Measurements from ENCODE around the gene HSD17B4.
"Not testable (repeated sequence)": the region's sequence is repeated elsewhere in the genome, so short reads cannot be mapped to it uniquely, and the experiment has no call there.

Gene HSD17B4, protein sequence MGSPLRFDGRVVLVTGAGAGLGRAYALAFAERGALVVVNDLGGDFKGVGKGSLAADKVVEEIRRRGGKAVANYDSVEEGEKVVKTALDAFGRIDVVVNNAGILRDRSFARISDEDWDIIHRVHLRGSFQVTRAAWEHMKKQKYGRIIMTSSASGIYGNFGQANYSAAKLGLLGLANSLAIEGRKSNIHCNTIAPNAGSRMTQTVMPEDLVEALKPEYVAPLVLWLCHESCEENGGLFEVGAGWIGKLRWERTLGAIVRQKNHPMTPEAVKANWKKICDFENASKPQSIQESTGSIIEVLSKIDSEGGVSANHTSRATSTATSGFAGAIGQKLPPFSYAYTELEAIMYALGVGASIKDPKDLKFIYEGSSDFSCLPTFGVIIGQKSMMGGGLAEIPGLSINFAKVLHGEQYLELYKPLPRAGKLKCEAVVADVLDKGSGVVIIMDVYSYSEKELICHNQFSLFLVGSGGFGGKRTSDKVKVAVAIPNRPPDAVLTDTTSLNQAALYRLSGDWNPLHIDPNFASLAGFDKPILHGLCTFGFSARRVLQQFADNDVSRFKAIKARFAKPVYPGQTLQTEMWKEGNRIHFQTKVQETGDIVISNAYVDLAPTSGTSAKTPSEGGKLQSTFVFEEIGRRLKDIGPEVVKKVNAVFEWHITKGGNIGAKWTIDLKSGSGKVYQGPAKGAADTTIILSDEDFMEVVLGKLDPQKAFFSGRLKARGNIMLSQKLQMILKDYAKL

DNA sequence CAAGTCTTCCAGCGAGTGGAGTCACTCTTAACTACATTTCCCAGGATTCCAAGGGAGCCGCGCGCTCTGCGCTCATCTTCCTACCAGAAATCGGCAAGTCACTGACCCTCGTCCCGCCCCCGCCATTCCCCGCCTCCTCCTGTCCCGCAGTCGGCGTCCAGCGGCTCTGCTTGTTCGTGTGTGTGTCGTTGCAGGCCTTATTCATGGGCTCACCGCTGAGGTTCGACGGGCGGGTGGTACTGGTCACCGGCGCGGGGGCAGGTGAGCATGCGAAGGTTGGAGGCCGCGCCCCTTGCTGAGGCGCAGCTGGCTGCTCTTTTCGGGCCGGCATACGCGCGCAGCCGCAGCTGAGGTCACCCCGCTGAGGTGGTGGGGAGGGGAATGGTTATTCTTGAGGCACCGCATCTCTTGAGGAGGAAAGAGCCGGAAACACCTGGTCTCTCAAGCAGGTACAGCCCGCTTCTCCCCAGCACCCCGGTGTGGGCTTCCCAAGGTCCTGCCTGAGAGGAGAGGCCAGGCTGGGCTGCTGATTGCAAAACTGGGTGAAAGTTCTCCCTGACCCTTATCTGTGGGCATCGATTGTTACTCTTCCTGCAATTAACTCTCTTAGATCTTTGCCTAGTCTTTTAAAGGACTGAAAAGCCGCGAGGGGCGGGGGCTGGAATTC, at the start of gene HSD17B4:
Gene HSD17B4 (plus strand): TSS at position 125 of the 667 bp plus-strand sequence. CDS start 79 bp downstream, at position 204.
- DNase-seq: peak; percentile 81

- DNase-seq: no peak
Observed at GRCh38 chr5:119402555-119402954, 49.7 kb upstream of the HSD17B4 start.

DNA sequence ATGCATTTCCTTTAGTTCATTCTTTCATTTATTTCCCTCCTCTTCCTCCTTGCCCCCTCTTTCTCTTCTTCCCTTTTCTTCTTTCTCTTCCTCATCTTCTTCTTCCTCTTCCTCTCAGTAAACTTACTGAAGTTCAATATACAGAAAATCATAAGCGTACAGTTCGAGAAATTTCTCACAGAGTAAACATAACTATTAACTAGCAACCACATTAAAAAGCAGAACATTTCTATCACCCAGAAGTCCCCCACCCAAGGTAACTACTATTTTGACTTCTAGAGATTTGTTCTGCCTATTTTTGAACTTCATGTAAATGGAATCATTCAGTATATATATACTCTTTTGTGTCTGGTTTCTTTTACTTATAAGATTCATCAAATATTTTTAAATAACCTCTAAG, 48.3 kb upstream of the HSD17B4 start:
- DNase-seq: no peak

DNA sequence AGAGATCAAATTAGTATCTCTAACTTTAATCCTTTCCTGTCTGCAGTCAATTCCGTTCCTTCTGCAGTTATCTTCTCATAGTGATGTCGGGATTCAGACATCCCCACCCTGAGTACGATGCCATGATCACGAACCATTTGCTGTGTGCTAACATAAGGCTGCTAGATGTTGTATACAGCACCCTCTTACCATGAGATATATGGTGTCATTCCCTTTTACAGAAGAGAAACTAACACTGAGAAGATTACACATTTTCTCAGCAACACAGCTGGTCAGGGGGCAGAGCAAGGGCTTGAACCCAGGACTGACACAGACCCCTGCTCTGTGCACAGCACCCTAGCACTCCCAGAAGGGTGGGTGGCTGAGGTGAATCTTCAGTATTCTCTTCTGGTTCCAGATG, 46.9 kb upstream of the HSD17B4 start:
- DNase-seq: no peak

GRCh38 chr5:119406551-119407110, 45.7 kb upstream of the HSD17B4 start:
- no peak for DNase-seq

DNA sequence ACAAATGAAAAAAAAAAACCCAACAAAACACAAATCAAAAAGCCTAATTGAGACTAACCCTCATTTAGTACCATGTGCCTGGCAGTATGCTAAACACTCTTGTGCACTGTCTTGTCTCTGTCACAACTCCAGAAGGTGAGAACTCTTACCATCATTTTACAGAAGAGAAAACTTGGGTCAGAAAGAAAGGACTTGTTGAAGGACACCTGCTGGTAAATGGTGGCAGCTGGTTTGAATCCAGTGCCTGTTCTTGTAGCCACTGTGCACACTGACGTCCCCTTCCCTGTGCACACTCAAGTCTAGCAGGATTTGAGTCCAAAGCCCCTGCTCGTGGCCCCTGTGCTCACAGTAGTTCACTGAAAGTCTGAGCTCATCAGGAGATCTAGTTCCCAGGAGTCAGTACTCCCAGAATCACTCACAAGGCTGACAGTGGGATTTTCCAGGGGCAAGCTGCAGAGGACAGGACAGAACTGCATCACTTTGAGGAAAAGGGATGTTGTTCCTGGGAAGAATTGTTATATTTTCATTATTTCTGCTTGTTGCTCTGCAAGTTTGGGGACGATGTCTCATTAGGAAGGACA, 43.0 kb upstream of the HSD17B4 start:
- DNase-seq: no peak

DNA sequence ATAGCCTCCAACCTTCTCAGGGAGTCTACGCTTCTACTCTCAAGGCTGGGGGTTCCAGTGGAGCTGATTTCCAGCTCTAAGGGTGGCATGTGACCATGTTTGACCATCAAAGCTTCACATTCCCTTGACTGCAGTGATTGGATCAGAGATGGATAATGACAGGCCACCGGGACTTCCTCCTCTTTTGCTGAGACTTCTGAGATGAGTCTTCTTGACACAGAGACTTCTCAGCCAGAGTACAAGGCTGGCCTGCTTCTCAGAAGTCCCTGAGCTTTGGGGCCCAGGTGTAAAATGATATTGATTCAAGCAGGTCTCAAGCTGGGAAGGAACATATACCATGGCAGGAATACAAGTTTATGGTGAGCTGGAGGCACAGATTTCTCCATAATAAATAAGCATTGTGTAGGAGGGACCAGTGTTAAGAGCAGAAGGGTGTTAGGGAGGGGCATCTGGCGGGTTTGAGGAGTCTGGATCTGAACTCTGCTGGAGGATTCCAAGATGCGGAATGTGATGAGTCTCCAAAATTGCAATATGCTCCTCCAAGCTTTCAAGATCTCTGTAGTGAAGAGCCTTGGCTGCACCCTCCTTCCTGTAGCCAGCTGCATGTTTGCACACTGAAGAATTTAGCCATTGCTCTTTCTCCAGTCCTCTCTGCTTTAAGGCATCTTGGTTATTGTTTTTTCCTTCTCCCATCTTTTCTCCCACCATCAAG, 41.7 kb upstream of the HSD17B4 start:
- DNase-seq: no peak

DNA sequence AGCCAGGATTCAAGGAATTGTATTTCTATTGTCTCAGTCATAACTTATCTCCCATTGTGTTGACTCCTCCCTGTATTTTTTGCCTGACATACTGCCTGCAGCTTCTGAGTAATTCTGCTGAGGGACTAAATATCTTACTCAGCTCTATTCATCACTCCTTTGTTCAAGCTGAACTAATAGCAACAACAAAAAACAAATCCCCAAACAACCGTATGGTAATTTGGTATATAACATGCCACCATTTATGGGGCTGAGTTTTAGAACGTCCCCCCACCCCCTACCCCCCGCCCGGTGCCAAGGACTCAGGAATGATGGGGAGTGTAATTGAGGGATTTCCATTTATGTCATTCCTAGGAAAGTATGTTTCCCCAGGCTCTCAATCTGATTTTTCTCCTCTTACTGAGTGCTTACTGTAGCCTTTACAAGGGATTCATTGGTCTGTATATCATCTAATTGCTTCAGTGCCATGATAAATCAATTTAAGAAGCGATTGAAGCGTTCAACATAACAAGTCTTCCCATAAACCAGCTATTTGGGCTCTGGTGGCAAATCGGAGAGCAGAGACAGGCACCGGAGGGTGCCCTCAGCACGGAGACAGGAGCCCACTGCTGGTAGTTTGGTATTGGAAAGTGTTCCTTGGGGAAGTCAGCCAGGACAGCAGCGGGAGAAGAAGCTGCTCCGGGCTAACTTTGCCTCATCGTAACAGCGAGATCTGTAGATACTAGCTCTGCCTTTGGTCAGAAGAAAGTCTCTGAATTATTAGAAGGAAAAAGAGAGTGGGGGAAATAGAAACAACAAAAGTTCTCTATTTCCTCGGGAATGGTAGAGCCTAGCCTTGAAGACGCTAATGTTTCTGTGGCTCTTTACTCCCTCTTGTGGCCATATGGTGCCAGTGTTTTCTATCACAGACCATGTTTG, 40.7 kb upstream of the HSD17B4 start:
- DNase-seq: peak; percentile 69

DNA sequence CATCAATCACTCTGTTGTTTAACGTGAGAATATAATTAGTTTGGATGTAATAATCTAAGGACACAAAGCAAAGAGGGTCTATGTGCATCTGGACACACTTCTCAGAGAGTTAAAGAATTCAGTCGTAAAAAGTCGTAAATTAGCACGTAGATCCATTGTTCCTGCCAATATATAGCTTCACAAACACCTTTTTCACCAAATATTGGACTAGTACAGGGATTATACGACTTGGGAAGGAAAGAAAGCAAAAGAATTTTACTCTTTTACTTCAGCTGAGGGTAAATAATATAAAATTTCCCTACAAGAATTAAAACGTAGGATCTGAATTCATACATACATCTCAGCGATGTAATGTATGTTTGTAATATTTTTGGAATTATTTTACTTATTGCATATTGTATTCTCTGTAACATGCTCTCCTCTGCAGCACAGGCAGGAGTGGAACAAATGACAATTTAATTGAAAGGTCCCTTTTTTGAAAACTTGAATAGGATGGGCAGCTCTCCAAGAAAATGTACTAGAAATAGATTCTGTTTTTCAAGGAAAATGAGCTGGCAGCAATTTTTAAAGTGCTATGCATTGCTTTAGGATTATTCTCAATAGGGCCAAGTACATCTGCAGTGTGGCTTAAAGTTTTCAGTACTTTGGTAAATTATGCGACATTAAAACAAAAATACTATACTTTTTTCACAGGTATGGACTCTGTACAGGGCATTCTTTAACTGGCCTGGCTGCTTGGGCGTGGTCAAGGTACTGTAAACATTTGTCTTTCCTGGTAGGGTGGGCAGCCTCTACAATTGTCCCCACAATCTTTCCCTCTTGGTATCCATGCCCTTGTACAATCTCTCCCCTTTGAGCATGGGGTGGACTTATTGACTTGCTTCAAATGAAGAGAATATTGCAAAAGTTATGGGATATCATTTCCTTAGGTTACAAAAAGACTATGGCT, 39.7 kb upstream of the HSD17B4 start:
- DNase-seq: no peak

DNA sequence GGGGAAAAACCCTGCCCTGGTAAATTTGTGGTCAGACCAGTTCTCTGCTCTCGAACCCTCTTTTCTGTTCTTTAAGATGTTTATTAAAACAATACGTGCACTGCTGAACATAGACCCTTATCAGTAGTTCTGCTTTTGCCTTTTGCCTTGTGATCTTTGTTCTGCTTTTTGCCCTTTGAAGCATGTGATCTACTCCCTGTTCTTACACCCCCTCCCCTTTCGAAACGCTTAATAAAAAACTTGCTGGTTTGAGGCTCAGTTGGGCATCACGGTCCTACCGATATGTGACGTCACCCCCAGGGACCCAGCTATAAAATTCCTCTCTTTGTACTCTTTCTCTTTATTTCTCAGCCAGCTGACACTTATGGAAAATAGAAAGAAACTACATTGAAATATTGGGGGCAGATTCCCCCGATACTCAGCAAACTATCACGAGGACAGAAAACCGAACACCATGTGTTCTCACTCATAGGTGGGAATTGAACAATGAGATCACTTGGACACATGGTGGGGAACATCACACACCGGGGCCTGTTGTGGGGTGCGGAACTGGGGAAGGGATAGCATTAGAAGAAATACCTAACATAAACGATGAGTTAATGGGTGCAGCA, 38.1 kb upstream of the HSD17B4 start:
- not testable (repeated sequence) for DNase-seq

GRCh38 chr5:119417891-119418605, 34.2 kb upstream of the HSD17B4 start:
- DNase-seq: no peak

DNA sequence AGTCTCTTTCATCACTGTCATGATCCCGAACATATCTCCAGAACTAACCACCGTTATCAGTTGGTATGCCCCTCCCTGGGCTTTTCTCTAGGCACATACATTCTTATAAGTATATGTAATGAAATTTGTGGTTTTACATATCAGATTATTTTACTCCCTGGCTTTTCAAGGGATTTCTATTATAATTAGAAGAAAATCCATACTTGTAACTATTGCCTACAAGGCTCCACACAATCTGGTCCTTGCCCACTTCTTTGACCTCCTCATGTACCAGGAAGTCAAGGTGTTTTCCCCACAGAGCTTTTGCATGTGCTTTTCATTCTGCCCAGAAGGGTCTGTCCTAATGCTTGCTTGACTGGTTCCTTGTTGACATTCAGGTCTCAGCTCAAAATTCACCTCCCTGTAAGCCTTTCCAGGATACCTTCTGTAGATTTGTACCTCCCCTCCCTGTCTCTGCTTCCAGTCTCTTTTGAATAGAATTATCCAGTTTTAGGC, 33.6 kb upstream of the HSD17B4 start:
- DNase-seq: no peak

- DNase-seq: no peak
Observed at GRCh38 chr5:119420169-119420568, 32.1 kb upstream of the HSD17B4 start.

GRCh38 chr5:119426057-119426456, 26.2 kb upstream of the HSD17B4 start:
- no peak for DNase-seq

DNA sequence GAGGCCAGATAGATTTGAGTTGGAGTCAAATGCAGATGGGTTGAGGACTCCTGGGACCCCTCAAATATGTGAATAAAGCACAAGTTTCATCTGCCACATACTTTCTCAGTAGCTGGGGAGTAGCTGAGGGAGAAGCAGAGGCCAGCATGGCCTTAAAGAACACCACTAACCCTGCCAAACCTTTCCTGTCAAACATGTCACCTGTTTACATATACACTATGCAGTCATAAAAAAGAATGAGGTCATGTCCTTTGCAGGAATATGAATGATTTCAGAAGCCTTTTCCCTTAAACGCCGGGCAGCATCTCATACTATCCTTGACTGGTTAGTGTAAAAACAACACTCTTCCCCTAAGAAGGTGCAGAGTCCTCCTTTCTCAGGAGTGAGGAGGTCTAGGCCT, 25.2 kb upstream of the HSD17B4 start:
- no peak for DNase-seq

GRCh38 chr5:119427596-119427995, 24.7 kb upstream of the HSD17B4 start:
- DNase-seq: not testable (repeated sequence)

GRCh38 chr5:119428166-119428565, 24.1 kb upstream of the HSD17B4 start:
- not testable (repeated sequence) for DNase-seq

- DNase-seq: not testable (repeated sequence)
Observed at GRCh38 chr5:119428574-119428973, 23.7 kb upstream of the HSD17B4 start.
